HG03025 (cell line): ENCODE results near the gene SEPTIN2.
"Not testable (repeated sequence)": the region's sequence is repeated elsewhere in the genome, so short reads cannot be mapped to it uniquely, and the experiment has no call there.

ENCODE experiments used
- ATAC-seq: cut with Tn5 transposase; IDR thresholded peaks from one replicate; pipeline ENCODE4 v1.9.1; 2021; ENCODE audit warnings: mild to moderate bottlenecking, moderate library complexity; ENCODE audit not compliant: unreplicated experiment, low FRiP score

SEPTIN2 gene

DNA sequence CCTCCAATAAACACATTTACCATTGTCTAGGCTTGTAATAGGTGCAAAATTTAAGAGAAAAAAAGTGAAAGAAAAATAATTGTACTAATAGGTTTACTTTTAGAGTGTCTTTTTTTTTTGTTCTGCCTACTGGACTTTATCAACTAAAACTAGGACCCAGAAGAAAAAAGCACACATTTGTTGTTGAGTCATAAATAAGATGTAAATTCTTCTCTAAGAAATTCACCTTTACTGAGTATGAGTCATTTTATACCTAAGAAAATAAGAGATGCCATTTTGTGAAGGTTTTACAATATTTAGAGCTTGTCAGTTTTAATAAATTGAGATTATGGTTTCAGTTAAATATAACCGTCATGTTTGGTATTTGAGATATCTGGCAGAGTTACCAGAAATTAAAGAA, 59.6 kb downstream of the SEPTIN2 start:
- ATAC-seq = no peak

DNA sequence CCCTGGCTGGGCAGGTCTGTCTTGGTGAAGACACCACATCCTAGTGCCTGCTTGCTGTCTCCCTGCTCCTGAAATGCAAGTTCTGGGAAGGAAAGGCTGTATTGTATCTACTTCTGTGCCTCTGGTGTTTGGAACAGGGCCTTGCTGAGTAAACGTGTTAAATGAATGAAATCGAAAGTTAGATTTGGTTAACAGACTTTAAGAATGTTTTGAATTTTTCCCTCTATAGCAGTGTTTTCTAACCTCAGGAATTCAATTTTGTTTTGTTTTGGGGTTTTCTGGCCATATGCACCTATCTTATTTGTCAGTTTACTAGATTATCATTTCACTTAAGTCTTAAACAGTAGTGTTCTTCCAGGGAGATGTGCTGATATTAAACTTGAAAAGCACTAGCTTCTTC, 61.1 kb downstream of the SEPTIN2 start:
- ATAC-seq = no peak

DNA sequence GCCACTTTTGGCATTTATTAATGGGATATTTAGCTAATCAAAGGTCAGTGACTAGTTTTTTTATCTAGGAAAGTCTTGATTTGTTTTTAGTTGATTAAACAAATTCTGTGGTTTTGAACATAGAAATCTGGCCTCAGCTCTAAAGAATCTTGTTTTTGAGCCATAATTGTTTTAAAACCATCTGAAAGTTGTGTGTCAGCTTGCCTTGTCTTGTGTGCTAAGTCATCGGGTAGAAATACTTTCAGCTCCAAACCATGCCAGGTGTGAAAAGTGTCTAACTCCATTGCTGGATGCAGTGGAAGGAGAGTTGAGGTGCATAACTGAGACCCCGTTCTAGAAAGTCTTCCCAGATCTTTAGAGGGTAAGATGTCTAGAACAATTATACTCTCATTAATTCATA, 63.1 kb downstream of the SEPTIN2 start:
- no peak for ATAC-seq

DNA sequence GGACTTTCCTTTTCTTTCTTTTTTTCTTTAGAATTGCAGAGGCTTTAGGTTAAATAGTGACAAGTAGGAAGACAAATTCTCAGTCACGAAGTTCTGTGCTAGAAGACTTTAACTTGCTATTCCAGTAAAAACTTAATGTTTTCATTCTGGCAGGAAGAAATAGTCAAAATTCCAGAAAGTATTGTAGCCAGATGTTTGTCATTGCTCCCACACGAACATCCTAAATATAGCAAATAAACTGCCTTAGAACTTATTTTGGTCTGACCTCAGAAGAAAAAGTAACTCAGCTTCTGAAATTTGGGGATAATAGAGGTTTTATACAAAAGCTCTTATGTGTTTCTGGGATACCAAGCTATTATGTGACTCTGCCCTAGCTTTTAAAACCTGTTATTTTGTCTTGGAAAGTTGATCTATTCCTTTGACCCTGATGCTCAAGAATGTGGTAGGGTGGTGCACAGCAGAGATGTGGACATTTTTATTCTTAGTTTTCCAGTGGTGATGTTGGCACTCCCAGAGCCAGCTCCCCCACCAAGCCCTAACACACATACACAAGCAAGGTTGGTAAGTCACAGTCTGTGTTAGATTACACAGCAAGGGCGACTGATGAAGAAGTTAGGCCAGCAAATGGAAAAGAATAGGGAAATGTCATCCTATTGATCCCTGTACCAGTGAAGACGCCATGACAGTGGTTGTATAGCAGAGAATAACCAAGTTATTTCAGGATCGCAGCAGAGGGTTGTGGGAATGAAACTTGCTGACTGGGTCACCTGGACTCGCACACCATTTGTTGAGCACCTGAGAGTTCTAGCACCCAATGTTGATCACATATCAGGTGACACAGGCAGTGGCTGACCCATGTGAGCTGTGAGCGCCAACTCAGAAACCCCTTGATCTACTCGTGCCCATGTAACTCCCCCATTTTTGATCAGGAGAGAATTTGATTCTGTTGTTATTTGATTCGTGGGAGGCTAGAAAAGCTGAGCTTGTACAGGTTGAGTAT, 64.1 kb downstream of the SEPTIN2 start:
- ATAC-seq = no peak

DNA sequence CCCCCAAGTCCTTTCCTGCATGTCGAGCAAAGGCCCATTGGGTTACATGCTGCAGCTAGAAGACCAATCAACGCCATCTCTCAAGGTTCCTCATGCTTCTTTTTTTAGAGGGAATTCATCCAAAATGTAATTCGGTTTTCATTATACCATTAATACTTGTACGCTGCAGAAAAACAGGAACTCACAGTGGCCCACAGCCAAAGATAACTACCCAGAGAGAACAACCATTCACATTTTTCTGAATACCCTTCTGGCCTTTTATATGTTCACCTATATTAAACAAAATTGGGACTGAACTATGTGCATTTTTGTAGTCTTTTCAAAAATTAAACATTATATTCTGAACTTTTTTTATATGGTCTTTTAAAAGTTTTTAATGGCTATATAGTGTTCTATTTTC, 66.1 kb downstream of the SEPTIN2 start:
- ATAC-seq = no peak

DNA sequence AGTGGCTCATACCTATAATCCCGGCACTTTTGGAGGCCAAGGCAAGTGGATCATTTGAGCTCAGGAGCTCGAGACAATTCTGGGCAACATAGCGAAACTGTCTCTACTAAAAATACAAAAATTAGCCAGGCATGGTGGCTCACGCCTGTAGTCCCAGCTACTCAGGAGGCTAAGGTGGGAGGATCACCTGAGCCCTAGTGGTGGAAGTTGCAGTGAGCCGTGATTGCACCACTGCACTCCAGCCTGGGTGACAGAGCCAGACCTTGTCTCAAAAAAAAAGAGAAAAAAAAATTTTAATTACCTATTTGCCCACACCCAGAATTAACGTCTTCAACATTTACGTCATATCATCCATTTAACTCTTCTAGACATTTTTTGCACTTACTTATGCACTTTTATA, 69.7 kb downstream of the SEPTIN2 start:
- not testable (repeated sequence) for ATAC-seq

DNA sequence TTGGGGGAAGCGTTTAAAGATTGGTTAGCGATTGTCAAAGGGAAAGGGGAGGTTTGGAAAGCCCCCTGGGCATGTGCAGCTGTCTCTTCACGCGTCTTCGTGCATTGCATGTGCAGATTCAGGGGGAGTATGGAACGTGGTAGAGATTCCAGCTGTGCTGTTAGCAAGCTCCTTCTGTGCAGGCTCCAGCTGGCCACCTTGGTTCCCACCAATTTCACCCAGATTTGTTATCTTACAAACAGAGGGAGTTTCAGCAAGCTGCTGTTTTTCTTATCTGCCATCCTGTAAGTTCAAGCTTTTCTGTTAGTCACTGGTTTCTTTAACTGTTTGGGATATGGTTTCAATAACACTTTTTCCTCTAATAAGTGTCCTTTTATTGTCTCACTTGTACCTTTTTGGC, 70.8 kb downstream of the SEPTIN2 start:
- ATAC-seq = no peak

DNA sequence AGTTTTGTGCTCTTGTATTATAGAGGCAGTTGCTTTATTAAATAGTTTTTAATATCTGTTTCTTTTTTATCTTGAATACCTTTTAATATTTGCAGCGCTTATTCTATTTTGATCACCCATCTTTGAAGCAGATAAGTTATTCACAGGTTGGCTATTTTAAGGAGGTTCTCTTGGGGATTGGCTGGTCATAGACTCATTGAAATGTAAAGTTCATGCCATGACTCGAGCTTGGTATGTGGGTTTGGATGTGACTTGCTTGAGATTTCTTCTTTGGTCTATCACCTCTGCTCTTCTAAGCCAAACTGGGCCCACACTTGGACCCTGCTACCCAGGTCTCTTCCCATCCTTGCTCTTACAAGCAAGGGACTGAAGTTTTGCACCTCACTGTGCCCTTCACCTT, 74.0 kb downstream of the SEPTIN2 start:
- ATAC-seq = no peak

DNA sequence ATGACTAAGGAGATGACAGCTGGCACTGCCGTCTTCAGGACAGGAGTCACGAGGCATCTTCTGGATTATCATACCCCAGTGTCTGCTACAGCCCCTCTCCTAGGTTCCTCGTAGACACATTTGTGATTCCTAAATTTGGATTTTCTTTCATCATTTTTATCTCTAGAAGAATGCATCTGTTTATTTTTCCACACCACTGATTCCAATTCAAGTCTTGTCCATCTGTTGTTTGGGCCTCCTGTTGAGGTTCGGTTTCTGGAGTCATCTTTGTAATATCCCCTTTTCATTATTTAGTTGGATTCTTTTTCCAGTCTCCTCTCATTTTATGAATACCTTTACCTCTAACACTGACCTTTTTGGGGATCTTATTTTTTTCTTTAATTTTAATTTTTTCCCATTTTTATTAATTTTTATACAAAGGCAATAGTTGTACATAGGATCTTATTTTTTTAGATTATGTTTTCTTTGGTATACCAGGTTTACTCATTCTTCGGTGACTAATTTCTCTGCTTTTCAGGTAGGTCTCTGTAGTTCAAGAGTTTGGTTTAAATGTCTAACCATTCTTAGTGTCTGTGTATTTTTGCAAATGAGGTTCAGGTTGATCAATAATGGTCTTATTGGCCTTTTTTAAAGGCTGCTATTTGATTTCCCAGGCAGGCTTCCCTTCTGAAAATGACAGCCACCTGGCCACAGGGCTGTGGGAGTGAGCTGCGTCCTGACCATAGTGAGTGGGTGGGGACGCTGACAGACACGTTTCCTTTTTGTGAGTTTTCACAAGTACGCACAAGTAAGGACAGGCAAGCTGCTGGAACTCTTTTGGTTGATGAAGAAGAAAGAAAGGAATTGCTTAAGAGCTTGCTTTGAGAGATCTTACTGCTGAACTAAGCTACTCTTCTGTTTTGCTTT, 74.8 kb downstream of the SEPTIN2 start:
- no peak for ATAC-seq

DNA sequence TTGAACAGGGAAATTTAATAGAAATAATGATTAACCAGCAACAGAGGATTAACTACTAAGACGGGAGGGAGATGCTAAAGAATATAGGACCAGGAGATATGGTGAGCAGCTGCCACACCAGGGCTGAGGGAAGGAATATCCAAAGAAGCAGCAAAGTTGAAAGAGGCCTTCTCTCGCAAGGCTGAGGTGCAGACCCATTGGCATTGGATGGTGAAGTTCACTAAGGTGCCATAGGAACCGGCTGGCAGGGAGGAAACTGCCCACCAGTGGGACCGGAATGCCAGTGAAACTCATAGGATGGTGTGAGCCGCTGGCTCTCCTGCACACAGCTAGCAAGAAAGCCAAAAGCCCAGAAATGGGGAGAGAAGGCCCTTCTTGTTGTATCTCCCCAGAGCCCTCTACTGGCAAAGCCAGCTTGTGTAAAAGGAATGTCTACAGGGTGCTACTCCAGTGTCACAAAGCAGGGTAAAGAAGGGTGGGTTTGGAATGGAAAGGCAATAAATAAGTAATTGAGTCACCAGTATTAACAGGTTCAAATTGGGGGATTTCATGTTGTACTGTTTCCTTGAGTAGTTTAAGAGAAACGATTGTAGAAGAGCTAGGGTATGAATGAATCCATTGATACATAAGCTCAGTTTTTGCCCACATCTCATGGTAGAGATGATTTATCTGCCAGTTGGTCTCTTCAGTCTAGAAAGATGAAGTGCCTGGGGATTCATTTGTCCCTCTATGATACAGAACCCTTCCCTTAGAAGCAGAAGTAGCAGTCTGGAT, 76.4 kb downstream of the SEPTIN2 start:
- ATAC-seq = no peak

DNA sequence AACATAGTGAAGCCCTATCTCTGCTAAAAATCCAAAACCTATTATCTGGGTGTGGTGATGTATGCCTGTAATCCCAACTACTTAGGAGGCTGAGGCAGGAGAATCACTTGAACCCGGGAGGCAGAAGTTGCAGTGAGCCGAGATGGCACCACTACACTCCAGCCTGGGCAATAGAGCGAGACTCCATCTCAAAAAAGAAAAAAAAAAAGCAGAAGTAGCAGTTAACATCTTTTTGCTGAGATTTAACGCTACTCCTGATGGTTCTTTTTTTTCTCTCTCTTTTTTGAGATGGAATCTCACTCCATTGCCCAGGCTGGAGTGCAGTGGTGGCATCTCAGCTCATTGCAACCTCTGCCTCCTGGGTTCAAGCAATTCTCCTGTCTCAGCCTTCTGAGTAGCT, 77.0 kb downstream of the SEPTIN2 start:
- ATAC-seq = not testable (repeated sequence)

DNA sequence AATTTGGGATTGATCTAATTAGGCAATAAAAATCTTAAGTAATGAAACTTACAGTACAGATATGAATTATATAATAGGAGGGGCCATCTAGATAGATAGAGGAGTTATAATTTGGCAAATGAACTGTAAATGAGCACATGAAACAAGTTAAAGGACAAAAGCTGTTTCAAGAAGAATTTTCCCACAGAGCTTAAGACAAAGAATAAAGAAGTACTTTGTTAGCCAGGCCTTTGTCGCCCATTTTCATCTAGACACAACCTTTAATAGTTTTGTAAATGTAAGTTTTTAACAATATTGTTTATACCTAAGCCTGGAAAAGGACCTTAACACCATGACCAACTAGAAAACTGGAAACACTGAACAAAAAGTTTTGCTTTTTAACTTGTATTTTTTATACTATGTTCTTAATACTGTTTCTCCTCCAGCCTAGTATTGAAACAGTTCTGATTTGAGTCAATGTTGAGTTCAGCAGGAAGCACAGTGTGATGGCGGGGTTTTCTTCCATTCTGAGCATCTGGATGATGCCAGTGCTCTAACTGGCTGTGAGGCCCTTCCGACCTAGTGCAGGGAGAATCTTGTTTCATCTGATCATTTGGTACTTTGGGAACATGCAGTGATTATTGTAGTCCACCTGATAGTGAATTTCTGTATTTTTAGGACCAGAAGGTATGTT, 77.9 kb downstream of the SEPTIN2 start:
- no peak for ATAC-seq

DNA sequence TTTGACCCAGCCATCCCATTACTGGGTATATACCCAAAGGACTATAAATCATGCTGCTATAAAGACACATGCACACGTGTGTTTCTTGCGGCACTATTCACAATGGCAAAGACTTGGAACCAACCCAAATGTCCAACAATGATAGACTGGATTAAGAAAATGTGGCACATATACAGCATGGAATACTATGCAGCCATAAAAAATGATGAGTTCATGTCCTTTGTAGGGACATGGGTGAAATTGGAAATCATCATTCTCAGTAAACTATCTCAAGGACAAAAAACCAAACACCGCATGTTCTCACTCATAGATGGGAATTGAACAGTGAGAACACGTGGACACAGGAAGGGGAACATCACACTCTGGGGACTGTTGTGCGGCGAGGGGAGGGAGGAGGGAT, 81.1 kb downstream of the SEPTIN2 start:
- not testable (repeated sequence) for ATAC-seq

DNA sequence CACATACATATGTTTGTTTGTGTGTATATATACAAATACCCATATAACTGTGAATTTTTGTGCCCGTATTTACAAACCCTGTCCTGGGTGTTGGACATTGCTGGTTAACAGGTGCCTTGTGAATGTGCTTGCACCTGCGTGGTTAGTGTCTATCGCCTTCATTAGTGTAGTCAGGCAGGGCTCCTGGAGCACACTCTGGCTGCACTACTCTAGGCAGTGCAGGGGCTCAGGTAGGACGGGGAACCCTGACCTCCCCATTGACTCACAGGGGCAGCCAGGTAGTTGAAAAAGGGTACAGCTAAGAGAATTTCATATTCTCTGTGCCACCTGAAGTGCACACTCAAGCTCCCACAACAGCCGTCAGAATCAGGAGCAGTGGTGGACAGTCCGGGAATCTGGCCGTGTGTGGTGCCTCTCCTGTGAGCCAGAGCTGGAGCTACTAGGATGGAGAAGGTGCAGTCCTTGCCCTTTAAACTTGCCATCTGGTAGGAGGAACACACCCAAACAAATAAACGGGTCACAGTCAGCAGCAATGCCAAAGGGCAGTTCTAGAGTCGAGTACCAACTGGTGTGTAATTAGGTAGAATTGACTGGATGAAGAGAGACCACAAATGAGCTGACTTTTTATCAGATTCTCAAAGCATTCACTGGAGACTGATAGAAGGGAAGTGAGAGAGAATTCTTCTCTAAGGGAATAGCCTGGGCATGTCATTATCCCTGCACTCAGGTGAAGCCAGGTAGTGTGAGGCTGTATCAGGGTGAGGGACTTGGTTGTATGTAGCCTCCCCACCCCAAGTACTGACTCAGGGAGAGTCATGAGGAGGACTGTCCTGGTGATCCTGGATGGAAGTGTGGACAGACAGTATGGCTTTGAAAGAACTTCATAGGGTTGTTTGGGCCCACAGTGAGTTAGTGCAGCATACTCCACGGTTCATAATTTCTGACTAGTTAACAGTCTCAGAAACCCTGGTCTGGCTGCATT, 84.5 kb downstream of the SEPTIN2 start:
- no peak for ATAC-seq
